GM18517 (cell line): ENCODE results near the gene PCDHGA9.
"Not testable (repeated sequence)": the region's sequence is repeated elsewhere in the genome, so short reads cannot be mapped to it uniquely, and the experiment has no call there.

Experiments used
- ATAC-seq: cut with Tn5 transposase; IDR thresholded peaks from one replicate; pipeline ENCODE4 v1.9.1; 2021; ENCODE audit warnings: mild to moderate bottlenecking, moderate library complexity; ENCODE audit not compliant: unreplicated experiment

PCDHGA9 gene

DNA sequence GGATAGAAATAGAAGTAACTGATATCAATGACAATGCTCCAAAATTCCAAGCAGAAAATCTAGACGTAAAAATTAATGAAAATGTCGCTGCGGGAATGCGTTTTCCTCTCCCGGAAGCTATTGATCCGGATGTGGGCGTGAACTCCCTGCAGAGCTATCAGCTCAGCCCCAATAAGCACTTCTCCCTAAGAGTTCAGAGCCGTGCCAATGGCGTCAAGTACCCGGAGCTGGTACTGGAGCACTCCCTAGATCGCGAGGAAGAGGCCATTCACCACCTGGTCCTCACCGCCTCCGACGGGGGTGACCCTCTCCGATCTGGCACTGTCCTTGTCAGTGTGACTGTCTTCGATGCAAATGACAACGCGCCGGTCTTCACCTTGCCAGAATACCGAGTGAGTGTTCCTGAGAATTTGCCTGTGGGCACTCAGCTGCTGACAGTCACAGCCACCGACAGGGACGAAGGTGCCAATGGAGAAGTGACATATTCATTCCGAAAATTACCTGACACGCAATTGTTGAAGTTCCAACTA lies 11.0 kb downstream of the PCDHGA9 start:
- ATAC-seq: no peak

DNA sequence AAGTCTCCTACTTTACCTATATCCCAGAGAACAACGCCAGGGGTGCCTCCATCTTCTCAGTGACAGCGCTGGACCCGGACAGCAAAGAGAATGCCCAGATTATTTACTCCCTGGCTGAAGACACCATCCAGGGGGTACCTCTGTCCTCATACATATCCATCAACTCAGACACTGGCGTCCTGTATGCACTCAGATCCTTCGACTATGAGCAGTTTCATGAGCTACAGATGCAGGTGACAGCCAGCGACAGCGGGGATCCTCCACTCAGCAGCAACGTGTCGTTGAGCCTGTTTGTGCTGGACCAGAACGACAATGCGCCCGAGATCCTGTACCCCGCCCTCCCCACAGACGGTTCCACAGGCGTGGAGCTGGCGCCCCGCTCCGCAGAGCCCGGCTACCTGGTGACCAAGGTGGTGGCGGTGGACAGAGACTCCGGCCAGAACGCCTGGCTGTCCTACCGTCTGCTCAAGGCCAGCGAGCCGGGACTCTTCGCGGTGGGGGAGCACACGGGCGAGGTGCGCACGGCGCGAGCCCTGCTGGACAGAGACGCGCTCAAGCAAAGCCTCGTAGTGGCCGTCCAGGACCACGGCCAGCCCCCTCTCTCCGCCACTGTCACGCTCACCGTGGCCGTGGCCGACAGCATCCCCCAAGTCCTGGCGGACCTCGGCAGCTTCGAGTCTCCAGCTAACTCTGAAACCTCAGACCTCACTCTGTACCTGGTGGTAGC lies 12.1 kb downstream of the PCDHGA9 start:
- ATAC-seq: not testable (repeated sequence)

DNA sequence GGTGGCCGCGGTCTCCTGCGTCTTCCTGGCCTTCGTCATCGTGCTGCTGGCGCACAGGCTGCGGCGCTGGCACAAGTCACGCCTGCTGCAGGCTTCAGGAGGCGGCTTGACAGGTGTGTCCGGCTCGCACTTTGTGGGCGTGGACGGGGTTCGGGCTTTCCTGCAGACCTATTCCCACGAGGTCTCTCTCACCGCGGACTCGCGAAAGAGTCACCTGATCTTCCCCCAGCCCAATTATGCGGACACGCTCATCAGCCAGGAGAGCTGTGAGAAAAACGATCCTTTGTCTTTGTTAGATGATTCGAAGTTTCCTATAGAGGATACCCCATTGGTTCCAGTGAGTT lies 12.7 kb downstream of the PCDHGA9 start:
- ATAC-seq: not testable (repeated sequence)

DNA sequence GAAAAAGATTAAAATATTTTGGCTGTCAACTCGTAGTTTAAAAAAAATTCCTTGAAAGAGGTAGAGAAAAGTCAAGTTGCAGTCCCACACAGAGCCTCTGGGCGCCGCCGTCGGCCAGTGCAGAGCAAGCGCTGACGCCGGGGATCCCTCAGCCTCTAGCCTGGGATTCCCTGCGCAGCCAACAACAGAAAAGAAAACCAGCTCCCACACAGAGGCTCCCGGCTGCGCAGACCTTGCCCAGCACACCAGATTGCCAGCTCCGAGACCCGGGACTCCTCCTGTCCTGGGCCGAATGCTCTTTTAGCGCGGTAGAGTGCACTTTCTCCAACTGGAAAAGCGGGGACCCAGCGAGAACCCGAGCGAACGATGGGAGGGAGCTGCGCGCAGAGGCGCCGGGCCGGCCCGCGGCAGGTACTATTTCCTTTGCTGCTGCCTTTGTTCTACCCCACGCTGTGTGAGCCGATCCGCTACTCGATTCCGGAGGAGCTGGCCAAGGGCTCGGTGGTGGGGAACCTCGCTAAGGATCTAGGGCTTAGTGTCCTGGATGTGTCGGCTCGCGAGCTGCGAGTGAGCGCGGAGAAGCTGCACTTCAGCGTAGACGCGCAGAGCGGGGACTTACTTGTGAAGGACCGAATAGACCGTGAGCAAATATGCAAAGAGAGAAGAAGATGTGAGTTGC lies 15.1 kb downstream of the PCDHGA9 start, which contains the start of gene PCDHGB7:
Gene PCDHGB7 (plus strand): TSS at position 184 of the 679 bp plus-strand sequence. CDS start 183 bp downstream, at position 367.
- peak; percentile 76 for ATAC-seq

DNA sequence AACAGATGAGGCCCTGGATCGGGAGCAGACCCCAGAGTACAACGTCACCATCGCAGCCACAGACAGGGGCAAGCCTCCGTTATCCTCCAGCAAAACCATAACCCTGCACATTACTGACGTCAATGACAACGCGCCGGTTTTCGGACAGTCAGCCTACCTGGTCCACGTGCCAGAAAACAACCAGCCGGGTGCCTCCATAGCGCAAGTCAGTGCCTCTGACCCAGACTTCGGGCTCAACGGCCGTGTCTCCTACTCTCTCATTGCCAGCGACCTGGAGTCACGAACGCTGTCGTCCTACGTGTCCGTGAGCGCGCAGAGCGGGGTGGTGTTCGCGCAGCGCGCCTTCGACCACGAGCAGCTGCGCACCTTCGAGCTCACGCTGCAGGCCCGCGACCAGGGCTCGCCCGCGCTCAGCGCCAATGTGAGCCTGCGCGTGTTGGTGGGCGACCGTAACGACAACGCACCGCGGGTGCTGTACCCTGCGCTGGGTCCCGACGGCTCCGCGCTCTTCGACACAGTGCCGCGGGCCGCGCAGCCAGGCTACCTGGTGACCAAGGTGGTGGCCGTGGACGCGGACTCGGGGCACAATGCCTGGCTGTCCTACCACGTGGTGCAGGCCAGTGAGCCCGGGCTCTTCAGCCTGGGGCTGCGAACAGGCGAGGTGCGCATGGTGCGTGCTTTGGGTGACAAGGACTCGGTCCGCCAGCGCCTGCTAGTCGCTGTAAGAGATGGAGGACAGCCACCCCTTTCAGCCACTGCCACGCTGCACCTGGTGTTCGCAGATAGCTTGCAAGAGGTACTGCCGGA lies 16.7 kb downstream of the PCDHGA9 start:
- ATAC-seq: no peak

DNA sequence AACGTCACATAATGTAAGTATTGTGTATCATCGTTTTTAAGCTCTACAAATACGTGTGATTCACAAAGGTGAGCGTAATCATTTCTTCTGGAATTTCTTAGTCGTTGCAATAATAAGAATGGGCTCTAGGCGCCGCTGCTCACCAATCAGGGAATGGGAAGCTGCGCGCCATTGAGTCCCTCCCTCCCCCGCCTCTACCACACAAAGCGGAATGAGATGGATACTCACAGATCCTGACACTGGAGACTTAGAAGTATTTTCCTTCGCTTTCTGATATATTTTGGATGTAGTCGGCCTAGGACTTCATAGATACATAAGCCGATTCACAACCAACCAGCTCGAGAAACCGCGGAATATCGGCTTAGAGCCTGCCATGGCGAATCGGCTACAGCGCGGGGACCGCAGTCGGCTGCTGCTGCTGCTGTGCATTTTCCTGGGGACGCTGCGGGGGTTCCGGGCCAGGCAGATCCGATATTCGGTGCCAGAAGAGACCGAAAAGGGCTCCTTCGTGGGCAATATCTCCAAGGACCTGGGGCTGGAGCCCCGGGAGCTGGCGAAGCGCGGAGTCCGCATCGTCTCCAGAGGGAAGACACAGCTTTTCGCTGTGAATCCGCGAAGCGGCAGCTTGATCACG lies 18.4 kb downstream of the PCDHGA9 start, which contains the start of gene PCDHGA11:
Gene PCDHGA11 (plus strand): TSS at position 197 of the 634 bp plus-strand sequence. CDS start 177 bp downstream, at position 374.
- ATAC-seq: no peak

DNA sequence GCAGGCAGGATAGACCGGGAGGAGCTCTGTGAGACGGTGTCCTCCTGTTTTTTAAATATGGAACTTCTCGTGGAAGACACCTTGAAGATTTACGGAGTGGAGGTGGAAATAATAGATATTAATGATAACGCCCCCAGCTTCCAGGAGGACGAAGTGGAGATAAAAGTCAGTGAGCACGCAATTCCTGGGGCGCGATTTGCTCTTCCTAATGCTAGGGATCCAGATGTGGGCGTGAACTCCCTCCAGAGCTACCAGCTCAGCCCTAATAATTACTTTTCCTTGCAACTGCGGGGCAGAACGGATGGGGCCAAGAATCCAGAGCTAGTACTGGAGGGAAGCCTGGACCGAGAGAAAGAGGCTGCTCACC lies 18.9 kb downstream of the PCDHGA9 start:
- no peak for ATAC-seq

DNA sequence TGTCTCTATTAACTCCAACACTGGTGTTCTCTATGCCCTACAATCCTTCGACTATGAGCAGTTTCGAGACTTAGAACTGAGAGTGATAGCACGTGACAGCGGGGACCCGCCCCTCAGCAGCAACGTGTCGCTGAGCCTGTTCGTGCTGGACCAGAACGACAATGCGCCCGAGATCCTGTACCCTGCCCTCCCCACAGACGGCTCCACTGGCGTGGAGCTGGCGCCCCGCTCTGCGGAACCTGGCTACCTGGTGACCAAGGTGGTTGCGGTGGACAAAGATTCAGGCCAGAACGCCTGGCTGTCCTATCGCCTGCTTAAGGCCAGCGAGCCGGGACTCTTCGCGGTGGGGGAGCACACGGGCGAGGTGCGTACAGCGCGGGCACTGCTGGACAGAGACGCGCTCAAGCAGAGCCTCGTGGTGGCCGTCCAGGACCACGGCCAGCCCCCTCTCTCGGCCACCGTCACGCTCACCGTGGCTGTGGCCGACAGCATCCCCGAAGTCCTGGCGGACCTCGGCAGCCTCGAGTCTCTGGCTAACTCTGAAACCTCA lies 20.2 kb downstream of the PCDHGA9 start:
- ATAC-seq: no peak

DNA sequence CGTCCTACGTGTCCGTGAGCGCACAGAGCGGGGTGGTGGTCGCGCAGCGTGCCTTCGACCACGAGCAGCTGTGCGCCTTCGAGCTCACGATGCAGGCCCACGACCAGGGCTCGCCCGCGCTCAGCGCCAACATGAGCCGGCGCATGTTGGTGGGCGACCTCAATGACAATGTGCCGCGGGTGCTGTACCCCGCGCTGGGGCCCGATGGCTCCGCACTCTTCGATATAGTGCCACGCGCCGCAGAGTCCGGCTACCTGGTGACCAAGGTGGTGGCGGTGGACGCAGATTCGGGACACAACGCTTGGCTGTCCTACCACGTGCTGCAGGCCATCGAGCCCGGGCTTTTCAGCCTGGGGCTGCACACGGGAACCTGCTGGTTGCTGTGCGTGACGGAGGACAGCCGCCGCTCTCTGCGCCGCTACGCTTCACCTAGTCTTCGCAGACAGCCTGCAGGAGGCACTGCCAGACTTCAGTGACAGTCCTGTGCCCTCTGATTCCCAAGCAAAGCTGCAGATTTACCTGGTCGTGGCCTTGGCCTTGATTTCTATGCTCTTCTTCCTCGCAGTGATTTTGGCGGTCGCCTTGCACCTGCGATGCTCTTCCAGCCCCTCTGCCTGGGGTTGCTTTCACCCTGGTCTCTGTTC lies 25.3 kb downstream of the PCDHGA9 start:
- ATAC-seq: no peak

DNA sequence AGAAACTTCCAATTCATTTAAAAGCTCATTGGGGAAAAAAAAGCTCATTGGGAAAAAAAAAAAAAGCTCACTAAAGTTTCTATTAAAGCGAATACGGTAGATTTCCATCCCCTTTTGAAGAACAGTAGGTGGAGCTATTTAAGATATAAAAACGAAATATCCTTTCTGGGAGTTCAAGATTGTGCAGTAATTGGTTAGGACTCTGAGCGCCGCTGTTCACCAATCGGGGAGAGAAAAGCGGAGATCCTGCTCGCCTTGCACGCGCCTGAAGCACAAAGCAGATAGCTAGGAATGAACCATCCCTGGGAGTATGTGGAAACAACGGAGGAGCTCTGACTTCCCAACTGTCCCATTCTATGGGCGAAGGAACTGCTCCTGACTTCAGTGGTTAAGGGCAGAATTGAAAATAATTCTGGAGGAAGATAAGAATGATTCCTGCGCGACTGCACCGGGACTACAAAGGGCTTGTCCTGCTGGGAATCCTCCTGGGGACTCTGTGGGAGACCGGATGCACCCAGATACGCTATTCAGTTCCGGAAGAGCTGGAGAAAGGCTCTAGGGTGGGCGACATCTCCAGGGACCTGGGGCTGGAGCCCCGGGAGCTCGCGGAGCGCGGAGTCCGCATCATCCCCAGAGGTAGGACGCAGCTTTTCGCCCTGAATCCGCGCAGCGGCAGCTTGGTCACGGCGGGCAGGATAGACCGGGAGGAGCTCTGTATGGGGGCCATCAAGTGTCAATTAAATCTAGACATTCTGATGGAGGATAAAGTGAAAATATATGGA lies 27.9 kb downstream of the PCDHGA9 start, which contains the start of gene PCDHGA12:
Gene PCDHGA12 (plus strand): TSS at position 176 of the 782 bp plus-strand sequence. CDS start 253 bp downstream, at position 429.
- ATAC-seq: no peak

DNA sequence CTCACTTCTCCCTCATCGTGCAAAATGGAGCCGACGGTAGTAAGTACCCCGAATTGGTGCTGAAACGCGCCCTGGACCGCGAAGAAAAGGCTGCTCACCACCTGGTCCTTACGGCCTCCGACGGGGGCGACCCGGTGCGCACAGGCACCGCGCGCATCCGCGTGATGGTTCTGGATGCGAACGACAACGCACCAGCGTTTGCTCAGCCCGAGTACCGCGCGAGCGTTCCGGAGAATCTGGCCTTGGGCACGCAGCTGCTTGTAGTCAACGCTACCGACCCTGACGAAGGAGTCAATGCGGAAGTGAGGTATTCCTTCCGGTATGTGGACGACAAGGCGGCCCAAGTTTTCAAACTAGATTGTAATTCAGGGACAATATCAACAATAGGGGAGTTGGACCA lies 28.7 kb downstream of the PCDHGA9 start:
- ATAC-seq: no peak

DNA sequence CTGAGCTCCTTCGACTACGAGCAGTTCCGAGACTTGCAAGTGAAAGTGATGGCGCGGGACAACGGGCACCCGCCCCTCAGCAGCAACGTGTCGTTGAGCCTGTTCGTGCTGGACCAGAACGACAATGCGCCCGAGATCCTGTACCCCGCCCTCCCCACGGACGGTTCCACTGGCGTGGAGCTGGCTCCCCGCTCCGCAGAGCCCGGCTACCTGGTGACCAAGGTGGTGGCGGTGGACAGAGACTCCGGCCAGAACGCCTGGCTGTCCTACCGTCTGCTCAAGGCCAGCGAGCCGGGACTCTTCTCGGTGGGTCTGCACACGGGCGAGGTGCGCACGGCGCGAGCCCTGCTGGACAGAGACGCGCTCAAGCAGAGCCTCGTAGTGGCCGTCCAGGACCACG lies 29.7 kb downstream of the PCDHGA9 start:
- ATAC-seq: not testable (repeated sequence)

DNA sequence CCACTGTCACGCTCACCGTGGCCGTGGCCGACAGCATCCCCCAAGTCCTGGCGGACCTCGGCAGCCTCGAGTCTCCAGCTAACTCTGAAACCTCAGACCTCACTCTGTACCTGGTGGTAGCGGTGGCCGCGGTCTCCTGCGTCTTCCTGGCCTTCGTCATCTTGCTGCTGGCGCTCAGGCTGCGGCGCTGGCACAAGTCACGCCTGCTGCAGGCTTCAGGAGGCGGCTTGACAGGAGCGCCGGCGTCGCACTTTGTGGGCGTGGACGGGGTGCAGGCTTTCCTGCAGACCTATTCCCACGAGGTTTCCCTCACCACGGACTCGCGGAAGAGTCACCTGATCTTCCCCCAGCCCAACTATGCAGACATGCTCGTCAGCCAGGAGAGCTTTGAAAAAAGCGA lies 30.1 kb downstream of the PCDHGA9 start:
- ATAC-seq: not testable (repeated sequence)

DNA sequence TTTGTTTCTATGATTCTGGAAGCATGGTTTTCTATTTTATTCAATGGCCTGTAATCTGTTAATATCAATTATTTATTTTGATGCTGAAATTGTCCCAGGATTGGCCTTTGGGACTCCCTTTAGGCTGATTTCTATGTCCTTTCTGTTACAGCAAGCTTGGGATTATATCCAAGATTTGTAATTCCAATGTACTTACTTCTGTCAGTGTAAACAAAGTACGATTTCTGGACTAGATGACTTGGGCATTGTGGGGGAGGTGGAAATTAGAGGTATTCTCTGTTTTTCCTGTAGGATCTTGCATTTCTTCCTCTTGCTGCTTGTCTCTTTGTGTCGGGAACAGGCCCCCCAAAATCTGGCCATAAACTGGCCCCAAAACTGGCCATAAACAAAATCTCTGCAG lies 31.4 kb downstream of the PCDHGA9 start:
- no peak for ATAC-seq

DNA sequence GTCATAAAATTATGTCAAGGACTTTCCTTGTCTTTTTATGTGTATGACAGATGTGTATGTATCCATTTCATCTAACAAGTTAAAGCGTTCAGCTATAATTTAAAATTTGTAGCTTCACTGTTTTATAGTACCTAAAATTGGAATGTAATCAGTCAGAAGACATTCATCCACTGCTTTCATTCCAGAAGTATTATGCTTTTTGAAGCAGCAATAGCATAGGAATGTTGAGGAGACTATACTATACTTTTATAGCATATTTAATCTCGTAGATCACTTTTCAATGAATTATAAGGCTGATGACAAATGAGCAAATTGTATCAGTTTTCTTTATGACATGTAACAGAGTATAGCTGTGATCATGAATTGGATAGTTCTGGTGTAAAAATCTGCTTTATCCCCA lies 34.6 kb downstream of the PCDHGA9 start:
- ATAC-seq: no peak

DNA sequence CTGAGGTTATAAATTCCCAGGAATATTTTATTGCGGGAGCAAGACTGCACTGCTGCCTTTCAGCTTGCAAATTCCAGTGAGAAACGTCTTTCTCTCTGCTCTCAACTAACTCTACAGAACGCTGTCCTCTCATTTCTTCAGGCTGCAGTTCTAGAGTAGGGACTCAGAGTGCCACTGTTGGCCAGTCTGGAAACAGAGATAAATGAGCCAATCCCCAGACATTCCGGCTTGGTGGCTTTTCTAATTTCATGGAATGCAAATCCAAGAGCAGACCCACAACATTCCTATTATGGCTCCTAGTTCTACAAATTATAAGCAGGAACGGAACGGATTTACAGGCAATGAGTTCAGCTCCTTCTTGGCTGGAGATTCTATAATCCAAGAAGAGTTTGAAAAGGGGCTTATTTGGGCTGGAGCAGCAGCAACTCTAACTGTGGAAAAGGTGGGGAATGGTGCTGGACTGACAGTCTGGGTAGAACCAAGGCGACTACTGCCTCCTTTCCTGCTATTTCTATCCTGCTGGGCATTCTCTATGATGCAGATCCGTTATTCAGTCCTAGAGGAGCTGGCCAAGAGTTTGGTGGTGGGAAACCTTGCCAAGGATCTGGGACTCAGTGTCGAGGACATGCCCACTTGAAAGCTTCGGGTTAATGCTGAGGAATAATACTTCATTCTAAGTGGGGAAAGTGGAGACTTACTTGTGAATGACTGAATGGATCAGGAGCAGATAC lies 37.0 kb downstream of the PCDHGA9 start:
- no peak for ATAC-seq

DNA sequence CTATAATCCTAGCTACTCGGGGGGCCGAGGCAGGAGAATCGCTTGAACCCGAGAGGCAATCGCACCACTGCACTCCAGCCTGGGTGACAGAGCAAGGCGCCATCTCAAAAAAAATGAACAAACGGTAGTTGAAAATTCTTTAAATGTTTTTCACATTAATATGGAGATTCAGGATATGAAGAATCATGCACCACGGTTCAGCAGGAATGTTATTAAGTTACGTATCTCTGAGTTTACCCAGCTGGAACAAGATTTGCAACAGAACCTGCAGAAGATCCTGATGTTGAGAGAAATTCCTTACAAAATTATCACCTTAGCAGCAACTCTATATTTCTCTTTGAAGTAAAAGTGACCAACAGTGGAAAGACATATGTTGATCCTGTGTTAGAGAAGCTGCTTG lies 37.8 kb downstream of the PCDHGA9 start:
- no peak for ATAC-seq

DNA sequence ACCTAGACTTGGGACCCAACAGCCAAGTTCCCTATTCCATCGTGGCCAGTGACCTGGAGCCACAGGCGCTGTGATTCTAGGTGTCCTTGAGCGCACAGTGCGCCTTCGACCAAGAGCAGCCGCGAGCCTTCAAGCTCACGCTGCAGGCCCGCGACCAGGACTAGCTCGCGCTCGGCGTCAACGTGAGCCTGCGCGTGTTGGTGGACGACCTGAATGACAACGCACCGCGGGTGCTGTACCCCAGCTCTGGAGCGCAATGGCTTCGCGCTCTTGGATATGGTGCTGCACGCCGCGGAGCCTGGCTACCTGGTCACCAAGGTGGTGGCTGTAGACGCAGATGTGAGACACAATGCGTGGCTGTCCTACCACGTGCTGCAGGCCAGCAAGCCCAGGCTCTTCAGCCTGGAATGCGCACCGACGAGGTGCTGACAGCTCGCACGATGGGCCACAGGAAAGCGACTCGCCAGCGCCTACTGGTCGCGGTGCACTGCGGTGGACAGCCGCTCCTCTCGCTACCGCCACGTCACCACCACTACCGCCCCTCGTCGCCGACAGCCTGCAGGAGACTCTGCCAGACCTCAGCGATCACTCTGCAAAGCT lies 39.1 kb downstream of the PCDHGA9 start:
- no peak for ATAC-seq
